Measurements from ENCODE around the gene FHAD1.

FHAD1 gene

DNA sequence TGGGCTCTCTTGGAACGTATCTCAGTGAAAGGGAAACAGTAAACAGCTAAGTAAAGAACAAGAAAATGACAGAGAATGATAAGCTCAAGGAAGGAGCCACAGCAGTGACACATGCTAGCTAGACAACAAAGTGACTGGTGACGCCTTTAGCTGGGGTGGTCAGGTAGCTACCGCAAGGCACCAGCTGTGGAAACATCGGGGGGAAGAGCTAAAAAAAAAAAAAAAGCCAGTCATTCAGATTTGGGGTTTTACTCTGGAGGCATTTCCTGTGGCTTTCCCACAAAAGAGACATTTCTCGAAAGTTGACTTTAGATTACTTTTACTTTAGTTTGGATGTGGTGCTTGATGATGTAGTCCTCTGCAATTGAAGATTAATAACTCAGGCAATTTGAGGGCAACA is 2.1 kb downstream of the FHAD1 start:
- no peak for DNase-seq

DNA sequence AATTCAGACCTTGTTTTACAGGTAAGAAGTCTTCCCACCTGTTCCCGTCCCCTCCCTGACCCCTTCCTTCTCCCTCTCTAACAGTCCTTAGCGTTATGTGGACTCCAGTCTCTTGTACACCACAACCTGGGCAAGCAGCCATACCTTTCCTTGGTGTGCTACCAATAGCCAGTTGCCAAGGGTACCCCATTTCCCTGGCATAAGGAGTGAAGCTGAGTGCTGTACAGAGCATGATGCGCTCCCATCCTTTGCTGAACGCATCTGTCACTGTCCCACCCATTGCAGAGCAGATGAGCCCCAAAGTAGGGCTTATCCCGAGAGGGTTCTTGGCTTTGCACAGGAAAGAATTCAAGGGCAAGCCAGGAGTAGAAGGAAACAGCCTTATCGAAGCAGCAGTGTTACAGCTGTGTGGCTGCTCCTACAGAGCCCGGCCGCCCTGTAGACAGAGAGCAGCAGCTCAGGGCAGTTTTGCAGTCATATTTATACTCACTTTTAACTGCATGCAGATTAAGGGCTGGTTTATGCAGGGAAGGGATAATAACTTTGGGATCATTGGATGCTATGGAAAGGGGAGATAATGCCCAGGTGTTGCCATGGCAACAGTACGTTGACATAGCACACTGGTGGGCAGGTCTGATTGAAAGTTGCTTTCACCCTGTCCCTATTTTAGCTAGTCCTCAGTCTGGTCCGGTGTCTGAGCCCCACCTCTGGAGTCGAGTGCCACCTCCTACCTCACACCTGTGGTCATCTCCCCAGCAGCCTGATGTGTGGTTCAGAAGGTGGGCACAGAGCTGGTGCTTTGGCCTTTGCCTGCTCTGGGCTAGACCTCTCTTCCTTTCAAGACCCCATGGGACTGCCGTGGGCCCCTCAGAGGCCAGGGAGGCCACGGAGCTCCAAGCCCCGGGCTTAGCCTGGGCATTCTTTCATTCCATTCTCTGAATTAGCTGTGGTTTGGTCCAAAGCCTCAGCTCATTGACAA is 5.1 kb downstream of the FHAD1 start:
- no peak for DNase-seq

DNA sequence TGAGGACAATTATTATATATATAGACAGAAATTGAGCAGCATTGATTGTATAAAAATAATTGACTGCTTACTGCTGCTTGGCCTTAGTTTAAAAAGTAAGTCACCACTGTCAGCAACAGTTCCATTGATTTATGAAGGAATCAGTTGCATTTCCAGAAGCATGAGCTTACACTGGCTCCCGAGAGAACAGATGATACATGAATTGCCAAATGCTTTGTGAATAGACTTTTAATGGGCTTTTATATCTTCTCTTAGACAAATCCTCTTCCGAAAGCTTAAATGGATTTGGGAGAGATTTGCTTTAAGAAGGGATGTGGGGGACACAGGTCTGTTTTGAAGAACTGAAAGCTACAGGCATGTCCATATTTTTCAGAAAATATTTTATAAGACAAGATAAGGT is 7.5 kb downstream of the FHAD1 start:
- no peak for DNase-seq

DNA sequence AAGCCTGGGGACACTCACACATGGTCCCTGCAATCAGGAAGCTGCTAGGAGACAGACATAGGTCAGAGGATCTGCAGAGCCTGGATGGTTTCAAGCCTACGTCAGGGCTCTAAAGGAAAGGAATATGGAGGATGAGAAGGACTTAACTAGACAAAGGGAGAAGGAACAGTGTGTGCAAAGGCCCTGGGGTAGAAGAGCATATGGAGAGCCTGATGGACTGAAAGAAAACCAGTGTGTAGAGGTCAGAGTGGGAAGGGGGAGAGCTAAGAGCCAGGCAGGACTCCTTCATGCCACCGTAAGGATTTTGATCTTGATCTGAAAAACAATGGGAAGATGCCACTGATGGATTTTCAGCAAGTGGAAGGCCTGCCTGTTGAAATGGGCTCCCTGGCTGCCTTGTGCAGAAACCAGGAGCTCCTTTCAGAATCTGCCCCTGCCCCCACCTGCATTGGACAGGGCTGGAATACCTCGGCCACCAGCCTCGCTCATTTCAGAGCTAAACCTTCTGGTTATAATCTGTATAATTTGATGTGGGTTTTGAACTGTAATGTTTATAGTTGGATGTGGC is 8.6 kb downstream of the FHAD1 start:
- DNase-seq: no peak

DNA sequence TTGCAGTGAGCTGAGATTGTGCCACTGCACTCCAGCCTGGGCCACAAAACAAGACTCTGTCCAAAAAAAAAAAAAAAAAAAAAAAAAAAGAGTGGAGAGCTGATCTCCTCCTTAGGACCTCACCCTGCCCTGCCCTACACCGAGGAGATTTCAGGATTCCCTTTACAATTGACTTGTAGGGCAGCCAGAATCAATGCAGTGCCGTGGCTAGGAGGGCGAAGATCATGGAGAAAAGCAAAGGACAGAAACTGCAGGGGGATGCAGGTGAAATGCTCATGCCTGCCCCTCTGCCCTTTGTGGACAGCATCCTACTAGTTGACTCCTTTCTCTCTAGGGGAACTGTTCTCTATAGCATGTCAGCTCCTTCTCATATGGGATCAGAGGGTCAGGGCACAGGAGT is 9.6 kb downstream of the FHAD1 start:
- no peak for DNase-seq

DNA sequence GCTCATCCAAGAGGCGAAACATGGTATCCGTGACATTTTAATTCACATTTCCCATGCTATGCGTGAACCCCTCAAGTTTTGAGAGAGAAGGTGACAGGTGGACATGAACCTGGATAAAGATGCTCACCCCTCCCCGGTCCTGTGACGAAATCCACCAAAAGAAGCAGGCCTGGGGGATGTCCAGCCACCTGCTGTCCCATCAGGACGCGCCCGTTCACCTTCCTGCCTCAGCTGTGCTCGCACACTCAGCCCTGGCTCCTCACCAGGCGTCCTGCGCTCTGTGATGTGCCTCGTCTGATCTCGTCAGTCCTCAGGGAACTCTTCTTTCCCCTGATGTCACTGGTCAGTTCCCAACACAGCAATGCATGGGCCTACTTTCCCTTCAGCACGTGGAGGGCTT is 10.3 kb downstream of the FHAD1 start:
- no peak for DNase-seq

DNA sequence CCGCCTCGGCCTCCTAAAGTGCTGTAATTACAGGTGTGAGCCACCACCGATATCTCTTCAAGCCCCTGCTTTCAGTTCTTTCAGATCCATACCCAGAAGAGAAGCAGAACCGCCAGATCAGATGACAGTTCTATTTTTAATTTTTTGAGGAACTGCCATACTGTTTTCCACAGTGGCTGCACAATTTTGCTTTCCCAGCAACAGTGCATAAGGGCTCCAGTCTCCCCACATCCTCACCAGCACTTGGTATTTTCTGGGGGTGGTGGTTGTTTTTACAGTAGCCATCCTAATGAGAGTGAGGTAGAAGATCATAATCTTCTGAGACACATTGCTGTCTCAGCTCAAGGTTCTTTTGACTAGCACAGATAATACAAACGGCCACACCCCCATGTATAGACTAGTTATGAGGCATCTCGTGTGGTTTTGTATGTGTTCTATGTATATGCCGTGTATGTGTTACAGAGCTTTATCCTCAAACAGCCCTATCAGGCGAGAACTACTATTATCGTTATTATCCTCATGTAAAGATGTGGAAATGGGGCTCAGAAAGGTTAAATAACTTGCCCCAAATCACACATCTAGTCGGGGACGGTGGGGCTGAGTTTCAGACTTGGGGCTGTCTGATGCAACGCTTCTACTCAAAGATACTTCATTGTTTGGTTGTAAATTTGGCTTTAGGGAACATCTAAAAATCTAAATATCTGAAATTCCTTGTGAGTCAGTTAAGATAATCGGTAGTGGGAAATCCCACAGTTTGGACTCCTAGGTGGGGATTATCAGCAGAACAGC is 12.0 kb downstream of the FHAD1 start:
- no peak for DNase-seq

DNA sequence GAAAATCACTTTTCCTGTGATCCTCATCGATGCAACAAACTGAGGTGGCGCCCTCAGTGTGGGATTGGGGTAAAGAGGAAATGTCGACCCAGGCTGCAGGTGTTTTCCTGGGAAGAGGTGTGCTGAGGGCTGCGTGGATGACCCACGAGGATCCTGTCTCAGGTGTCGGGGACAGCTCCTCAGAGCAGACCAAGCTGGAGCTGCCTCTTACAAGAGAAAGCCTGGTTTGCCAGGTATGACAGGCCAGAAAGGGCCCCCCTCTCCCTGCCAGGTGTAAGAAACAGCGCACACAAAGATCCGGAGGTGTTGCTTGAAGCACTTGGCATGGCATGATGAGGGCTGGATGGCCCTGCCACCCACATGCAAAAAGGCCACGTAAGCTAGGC is 12.6 kb downstream of the FHAD1 start:
- no peak for DNase-seq

DNA sequence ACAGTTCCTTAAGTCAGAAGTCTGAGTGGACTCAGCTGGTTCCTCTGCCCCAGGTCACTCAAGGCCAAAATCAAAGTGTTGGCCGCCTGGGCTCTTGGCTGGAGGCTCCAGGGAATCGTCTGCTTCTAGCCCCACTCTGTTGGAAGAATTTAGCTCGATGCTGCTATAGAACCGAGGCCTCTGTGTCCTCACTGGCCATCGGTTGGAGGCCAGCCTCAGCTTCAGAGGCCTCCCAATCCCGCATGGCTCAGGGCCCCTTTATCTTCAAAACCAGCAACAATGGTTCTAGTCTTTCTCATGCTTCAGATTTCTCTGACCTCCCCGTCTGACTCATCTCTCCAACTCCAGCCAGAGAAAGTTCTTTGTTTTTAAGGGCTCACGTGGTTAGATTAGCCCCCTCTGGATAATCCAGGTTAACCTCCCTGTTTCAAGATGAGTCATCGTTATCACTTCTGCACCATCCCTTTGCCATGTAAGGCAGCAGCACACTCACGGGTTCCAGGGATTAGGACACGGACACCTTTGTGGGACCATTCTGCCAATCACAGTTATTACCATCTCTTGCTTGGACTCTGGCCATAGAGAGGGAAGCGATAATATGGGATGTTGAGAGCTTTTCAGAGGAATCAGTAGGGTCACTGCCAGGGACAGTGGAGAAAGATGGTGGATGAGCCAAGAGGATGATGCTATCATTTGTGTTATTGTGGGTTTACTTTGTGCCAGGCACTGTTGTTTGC is 13.6 kb downstream of the FHAD1 start:
- DNase-seq: no peak

DNA sequence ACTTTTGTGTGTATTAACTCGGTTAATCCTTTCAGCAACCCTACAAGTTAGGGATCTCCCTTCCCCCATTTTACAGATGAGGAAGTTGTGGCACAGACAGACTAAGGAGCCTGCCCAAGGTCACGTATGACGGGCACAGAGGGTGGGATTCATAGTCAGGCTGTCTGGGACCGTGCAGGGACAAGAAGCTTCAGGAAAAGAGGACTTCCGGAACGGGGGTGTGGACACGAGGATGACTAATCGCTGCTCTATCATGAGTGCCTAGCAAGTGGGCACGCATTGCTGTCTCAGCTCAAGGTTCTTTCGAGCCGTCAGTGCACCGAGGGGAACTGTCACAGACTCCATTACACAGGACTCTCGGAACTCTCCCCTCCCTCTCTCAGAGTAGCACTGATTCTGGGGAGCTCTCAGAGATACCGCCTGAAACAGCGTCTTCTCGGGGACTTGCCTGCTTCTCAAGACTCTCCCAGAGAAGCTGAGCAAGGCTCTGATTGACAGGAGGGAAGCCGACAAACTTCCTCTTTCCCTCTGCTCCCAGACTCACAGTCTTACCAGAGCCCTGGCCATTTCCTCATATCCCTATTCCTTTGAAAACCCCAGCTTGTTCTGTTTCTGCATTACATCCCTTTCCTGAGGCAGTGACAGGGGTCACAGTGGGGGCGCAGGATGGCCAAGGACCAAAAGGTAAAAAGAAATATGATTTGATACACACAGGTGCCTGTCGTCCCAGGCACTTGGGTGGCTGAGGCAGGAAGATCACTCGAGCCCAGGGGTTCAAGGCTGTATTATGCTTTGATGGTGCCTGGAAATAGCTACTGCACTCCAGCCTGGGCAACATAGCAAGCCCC is 14.4 kb downstream of the FHAD1 start:
- DNase-seq: no peak

DNA sequence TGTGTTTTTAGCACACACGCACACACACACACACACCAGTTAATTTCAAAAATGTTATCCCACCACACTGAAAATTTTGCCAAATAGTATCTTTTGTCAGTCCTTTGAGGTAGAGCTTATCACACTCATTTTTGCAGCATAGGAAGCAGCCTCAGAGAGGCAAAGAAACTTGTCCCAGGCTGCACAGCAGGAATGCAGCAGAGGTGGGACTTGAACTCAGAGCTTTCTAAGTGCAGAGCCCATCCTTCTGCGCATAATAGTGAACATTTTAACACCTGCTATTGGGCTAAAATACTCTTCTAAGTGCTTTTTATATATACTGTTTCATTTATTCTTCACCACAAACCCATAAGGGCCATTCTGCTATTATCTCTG is 15.0 kb downstream of the FHAD1 start:
- DNase-seq: no peak

DNA sequence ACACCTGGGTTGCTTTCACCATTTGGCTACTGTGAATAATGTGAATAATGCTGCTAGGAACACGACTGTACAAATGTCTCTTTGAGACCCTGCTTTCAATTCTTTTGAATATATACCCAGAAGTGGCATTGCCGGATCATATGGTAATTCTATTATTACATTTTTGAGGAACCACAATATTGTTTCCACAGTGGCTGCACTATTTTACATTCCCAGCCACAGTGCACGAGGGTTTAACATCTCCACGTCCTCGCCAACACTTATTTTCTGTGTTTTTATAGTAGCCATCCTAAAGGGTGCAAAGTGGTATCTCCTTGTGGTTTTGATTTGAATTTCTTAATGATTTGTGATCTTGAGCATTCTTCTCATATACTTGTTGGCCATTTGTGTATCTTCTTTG is 15.7 kb downstream of the FHAD1 start:
- DNase-seq: no peak

DNA sequence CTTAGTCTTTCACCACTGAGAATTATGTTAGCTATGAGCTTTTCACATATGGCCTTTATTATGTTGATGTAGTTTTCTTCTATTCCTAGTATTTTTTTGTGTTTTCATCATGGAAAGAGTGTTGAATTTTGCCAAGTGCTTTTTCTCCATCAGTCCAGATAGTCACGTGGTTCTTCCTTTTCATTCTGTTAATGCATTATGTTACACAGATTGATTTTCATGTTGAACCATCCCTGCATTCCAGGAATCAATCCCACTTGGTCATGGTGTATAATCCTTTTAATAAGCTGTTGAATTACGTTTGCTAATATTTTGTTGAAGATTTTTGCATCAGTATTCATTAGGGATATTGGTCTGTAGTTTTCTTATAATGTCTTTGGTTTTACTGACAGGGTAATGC is 17.7 kb downstream of the FHAD1 start:
- DNase-seq: no peak

DNA sequence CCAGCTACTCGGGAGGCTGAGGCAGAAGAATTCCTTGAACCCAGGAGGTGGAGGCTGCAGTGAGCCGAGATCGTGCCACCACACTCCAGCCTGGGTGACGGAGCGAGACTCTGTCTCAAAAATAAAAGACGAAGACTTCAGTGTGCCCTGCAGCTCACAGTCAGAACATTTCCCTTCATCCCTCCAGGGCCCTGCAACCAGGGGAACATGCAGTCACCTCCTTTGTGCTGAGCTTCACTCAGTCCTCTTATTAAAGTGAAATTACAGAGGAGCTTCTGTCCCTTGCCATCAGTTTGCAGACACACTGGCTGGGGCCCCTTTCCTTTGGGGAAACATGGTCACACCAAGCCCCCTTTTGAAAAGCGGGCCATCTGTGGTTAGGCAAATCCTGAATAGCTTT is 24.2 kb downstream of the FHAD1 start:
- no peak for DNase-seq

DNA sequence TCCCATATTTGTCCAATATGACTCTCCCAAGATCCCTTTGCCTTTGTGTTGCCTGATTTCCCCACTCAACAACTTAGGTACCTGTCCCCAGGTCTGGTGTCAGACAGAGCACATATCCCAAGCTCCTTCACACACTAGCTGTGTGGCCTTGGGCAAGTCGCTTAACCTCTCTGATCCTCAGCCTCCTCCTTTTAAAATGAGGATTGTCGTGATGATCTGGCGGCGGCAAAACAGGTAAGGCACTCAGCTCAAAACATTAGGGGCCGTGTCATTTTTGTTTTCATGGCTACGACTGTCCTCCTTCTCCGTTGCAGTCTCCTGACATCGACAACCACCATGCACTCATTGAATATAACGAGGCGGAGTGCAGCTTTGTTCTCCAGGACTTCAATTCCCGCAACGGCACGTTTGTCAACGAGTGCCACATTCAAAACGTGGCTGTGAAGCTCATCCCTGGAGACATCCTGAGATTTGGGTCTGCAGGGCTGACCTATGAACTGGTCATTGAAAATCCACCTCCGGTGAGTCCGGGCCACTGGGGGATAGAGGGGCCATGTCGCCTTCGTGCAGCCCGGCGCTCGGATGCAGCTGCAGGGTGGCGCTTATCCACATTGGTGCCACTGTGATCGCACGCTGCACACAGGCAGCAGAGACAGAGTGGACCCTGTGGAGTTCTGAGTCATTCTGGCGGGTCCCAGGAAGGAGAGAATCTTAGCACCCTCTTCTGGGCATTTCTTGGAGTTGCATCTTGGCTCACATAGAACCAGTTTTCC is 25.2 kb downstream of the FHAD1 start:
- DNase-seq: no peak

DNA sequence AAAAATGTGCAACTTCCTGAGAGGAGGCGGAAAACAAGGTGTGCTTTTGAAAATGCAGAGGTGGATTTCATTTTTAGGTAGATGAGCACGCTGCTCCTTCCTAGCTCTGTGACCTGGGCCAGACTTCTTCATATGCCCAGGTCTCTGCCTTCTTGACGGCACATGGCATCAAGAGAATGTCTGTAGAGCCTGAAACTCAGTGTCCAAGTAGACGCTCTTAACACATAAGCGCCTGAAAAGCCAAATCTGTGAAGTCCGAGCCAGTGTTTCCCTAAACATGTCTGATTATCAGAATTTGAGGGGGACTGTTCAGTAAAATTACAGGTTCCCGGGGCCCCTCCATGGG is 25.7 kb downstream of the FHAD1 start:
- DNase-seq: no peak

DNA sequence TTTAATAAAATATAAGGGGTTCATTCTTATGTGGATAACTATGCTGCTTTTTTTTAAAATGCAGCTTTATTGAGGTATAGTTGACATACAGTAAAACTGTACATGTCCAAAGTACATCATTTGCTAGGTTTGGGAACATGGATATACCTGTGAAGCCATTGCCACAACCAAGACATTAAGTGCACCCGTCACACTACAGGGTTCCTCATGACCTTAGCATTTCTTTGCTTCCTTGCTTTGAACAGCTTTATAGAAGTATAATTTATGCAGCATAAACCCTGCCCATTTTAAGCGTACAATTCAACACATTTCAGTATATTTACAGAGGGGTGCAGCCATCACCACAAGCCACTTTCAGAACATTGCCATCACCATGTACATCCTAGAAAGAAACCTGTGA is 26.3 kb downstream of the FHAD1 start:
- DNase-seq: no peak

DNA sequence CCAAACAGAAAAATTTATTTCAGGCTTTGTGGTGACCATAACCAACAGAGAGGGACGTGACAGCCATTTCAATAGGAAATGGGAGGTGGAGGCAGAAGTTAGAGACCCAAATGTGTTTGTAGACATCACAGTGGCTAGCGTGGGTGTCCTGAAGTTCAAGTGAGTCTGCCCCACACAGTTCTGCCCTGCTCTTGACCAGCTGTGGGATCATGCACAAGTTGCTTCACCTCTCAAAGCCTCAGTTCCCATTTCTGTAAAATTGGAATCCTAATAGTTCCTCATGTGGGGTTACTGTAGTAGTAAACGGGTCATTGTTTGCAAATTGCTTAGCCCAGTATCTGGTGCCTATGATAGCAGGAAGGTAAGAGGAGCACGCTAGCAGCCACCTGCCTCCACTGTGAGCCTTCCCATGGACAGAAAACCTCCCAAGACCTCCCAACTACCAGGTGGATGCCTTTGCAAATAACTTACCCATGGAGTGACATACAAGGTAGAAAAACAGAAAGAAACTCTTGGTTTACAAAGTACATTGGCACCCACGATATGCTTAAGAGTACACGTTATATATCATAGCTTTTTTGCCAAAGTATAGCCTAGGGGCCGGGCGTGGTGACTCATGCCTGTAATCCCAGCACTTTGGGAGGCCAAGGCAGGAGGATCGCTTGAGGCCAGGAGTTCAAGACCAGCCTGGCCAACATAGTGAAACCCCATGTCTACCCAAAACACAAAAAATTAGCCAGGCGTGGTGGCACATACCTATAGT is 29.1 kb downstream of the FHAD1 start:
- DNase-seq: no peak

DNA sequence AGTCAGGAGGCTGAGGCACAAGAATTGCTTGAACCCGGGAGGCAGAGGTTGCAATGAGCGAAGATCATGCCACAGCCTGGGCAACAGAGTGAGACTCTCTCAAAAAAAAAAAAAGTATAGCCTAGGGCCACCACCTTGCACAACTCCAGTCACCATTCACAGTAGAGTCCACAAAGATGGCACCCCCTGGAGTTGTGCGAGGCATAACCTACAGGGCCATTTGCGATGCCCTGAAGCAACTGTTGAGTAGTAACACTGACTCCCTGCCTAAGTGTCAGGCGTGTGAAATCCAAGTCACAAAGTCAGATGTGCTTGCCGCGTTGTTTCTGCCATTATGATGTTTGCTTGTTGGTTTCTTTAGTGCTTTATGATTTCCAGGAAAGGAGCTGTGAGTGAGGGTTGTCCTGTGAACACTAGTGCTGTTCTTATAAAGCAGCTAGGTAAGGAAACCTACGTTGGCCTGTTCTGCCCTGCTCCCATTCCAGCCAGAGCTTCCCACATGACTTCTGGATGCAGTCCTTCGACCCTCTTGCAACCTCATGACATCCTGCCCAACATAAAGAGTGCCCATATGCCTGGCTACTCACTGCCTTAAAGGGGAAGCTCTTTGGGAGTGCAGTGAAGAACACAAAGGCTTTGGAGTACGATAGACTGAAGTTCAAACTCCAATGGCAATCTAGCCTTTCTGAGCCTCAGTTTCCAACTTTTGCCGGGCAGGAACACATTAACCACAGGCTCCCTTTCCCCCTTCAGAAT is 29.8 kb downstream of the FHAD1 start:
- no peak for DNase-seq

DNA sequence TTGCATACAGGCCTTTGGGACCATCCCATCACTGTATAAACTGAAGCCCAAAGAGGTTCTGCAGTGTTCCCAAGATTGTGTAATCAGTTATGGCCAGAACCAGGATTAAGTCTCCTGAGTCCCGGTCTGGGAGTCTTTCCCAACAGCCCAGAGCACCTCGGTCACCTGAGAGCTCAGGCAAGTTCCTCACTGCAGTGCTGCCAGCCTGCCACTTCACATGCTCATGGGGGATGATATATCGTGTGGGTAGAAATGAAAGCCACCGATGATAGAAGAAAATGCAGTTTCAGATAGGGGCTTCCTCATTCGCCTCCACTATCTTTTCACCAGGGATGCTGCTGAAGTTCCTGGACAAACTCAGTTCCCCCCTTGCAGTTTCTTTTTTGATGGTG is 30.4 kb downstream of the FHAD1 start:
- DNase-seq: no peak

Measured in activated CD4-positive, alpha-beta T cell treated with anti-CD3 and anti-CD28 coated beads for 1 hour (primary cell).